GM12878 (cell line): ENCODE measurements around the gene MAP1LC3B.

Experiments used
- ATF7 ChIP-seq: fragments of 450-650 bp; IDR thresholded peaks from 2 replicates; pipeline ENCODE4 v1.6.1; 2016; ENCODE audit warnings: low read depth, mild to moderate bottlenecking
- CBFB ChIP-seq: IDR thresholded peaks from 2 replicates; pipeline ENCODE4 v1.6.1; 2016; ENCODE audit warnings: antibody characterized with exemption, low read depth
- CTCF ChIP-seq, 3 experiments: IDR thresholded peaks in 2 of 3; conservative IDR thresholded peaks in 1 of 3; 2 replicates each; pipeline ENCODE4 v1.5.1; 2011; ENCODE audit warnings: low read depth in 3 of 3, low read length in 3 of 3, mild to moderate bottlenecking in 3 of 3, control low read depth in 2 of 3, moderate library complexity in 2 of 3, inconsistent platforms in 1 of 3, mixed read lengths in 1 of 3; ENCODE audit not compliant: control insufficient read depth in 2 of 3, insufficient read depth in 1 of 3; ENCODE audit errors: extremely low read depth in 1 of 3
- ETV6 ChIP-seq, 2 experiments: fragments of 450-650 bp in 1 of 2; IDR thresholded peaks in 1 of 2; conservative IDR thresholded peaks in 1 of 2; 2 replicates each; pipeline ENCODE4 v1.6.1; 2014; ENCODE audit warnings: antibody characterized with exemption in 1 of 2, borderline replicate concordance in 1 of 2, low read depth in 1 of 2, mild to moderate bottlenecking in 1 of 2, moderate library complexity in 1 of 2
- JUND ChIP-seq: IDR thresholded peaks from 2 replicates; pipeline ENCODE4 v1.6.1; 2012; ENCODE audit warnings: low read depth, mild to moderate bottlenecking, low read length, improper control_type of control experiment, moderate library complexity
- KDM1A ChIP-seq: fragments of 200-600 bp; sonication (generic); IDR thresholded peaks from 2 replicates; pipeline ENCODE4 v1.6.1; 2016; ENCODE audit warnings: borderline replicate concordance
- NFIC ChIP-seq: IDR thresholded peaks from 2 replicates; pipeline ENCODE4 v1.6.1; 2012; ENCODE audit warnings: low read depth, mild to moderate bottlenecking, inconsistent platforms, low read length, moderate library complexity
- POLR2A ChIP-seq: IDR thresholded peaks from 2 replicates; pipeline ENCODE4 v1.6.1; 2011; ENCODE audit warnings: low read depth, mild to moderate bottlenecking, low read length
- POLR2AphosphoS5 ChIP-seq: IDR thresholded peaks from 2 replicates; pipeline ENCODE4 v1.6.1; 2011; ENCODE audit warnings: mild to moderate bottlenecking, low read length, inconsistent platforms
- RAD21 ChIP-seq: IDR thresholded peaks from 2 replicates; pipeline ENCODE4 v1.6.1; 2011; ENCODE audit warnings: mild to moderate bottlenecking, low read depth, low read length, moderate library complexity; ENCODE audit not compliant: insufficient read depth
- REST ChIP-seq: IDR thresholded peaks from 2 replicates; pipeline ENCODE4 v1.6.1; 2012; ENCODE audit warnings: mild to moderate bottlenecking, low read depth, low read length
- ZNF24 ChIP-seq: fragments of 450-650 bp; IDR thresholded peaks from 2 replicates; pipeline ENCODE4 v1.6.1; 2017; ENCODE audit warnings: antibody characterized with exemption, mild to moderate bottlenecking

- TF ChIP-seq KDM1A, result no peak
- TF ChIP-seq CTCF (IDR thresholded peaks at IDR 0.05 in 2 of 3, conservative IDR thresholded peaks at IDR 0.05 in 1 of 3; ENCODE audit: control insufficient read depth in 2 of 3, extremely low read depth in 1 of 3, insufficient read depth in 1 of 3, low read depth in 3 of 3, low read length in 3 of 3), result peak; percentile 12 to 36 (median 30); a peak in 3 of 6 replicates
- TF ChIP-seq CBFB, result no peak
- peak; percentile 38 for TF ChIP-seq RAD21
- TF ChIP-seq JUND, result no peak
- TF ChIP-seq ZNF24, result no peak
- no peak for TF ChIP-seq POLR2A
- no peak for TF ChIP-seq NFIC
- TF ChIP-seq ATF7, result no peak
- no peak for TF ChIP-seq POLR2AphosphoS5
- no peak for TF ChIP-seq ETV6 (conservative IDR thresholded peaks at IDR 0.05 in 1 of 2, IDR thresholded peaks at IDR 0.05 in 1 of 2; ENCODE audit: borderline replicate concordance in 1 of 2, low read depth in 1 of 2)
- TF ChIP-seq REST, result no peak
These were observed 24.8 kb downstream of the MAP1LC3B start for GRCh38 chr16:87416826-87417527.
